Activated CD4-positive, alpha-beta T cell treated with anti-CD3 and anti-CD28 coated beads, Interleukin-2, amount 50 U/mL, for 4 hours (primary cell): Measurements from ENCODE around the gene CPEB3.
"Not testable (repeated sequence)": the region's sequence is repeated elsewhere in the genome, so short reads cannot be mapped to it uniquely, and the experiment has no call there.

Experiments
- DNase-seq, 2 experiments: peaks; one replicate each; pipeline ENCODE4 v3.0.0-alpha.2; 2020

CPEB3 gene

GRCh38 chr10:92290837-92291615 is at the start of gene CPEB3, which contains the start of gene MARCHF5:
Gene CPEB3, minus strand, starts transcription at chr10:92291078. Its CDS starts 50,728 bp downstream, at chr10:92240350.
Gene MARCHF5, plus strand, starts transcription at chr10:92291167. Its CDS starts 328 bp downstream, at chr10:92291495.
- DNase-seq: peak; percentile 84

DNA sequence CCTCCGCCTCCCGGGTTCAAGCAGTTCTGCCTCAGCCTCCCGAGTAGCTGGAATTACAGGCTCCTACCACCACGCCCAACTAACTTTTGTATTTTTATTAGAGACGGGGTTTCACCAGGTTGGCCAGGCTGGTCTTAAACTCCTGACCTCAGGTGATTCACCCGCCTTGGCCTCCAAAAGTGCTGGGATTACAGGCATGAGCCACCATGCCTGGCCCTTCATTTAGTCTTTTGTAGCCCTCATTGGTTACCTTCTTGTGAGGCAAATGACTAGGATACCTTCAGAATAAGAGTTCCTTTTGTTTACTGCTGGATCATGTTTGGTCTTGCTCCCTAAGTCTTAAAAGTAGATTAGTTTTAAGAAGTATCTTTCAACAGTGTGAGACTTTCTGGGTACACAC is 39.0 kb upstream of the CPEB3 start:
- not testable (repeated sequence) for DNase-seq

DNA sequence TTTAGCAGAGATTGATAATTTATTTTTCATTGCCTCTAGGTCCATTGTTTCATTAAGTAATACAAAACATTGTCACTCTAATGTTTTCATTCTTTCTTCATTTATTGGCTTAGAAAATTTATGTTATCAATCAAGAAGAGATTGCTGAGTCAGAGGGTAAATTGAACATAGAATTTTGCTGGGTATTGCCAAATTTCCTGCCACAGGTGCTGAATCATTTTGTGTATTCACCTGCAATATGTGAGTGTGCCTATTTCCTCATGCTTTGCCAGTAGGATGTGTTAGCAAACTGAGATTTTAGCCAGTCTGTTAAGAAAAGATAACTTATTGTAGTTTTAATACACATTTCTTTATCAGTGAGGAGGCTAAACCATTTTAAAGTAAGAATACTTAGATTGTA is 38.1 kb upstream of the CPEB3 start:
- no peak for DNase-seq

GRCh38 chr10:92327445-92328433 is 36.9 kb upstream of the CPEB3 start:
- no peak for DNase-seq

DNA sequence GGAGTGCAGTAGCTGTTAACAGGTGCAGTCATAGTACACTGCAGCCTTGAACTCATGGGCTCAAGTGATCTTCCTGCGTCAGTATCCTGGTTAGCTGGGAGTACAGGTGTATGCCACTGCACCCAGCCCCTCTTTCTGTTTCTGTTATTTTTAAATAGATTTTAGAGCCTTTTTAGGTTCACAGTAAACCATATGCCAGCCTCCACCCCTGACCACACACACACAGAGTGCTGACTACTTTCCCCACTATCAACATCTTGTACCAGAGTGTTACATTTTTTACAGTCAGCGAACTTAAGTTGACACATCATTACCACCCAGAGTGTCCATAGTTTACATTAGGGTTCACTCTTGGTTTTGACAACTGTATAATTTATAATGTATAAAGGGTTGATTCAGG is 32.2 kb upstream of the CPEB3 start:
- no peak for DNase-seq

- DNase-seq: no peak
Measured at GRCh38 chr10:92316610-92317009, 25.7 kb upstream of the CPEB3 start.

GRCh38 chr10:92313750-92314149 is 22.9 kb upstream of the CPEB3 start:
- DNase-seq: no peak

DNA sequence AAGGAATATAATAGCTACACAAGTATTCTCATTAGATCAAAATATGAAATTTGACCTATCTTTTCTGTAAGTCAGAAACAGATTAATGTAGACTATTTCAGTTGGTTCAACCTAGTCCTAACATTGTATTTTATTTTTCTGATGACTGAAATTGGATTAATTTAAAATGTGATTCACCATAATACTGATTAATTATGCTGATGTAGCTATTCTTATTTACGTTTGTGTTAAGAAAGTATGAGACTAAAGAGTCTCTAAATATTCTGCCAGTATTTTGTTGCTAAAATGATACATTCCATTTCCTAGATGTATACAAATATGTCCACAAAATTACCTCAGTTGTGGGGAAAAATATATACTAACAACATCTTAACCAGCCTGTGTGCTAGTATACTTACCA is 18.4 kb upstream of the CPEB3 start:
- DNase-seq: no peak

- no peak for DNase-seq
Measured at GRCh38 chr10:92305133-92306072, 14.5 kb upstream of the CPEB3 start.

DNA sequence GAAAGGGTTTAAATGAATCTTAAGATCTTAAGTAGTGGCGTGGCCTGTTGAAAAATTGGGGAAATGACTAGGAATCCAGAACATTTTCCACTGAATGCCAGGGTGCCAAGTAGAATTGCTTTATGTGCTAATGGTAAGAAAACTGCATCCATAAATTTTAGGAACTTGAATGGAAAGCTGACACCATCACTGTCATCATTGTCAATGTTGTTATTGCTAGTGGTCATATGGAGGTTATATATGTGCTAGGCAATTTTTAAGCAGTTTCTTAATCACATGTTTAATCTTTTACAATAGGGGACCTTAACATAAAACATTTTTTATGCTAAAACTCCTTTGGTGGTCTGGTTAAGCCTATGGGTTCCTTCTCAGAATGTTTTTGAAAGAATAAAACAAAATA is 13.2 kb upstream of the CPEB3 start:
- DNase-seq: no peak

- no peak for DNase-seq
Measured at GRCh38 chr10:92303096-92303495, 12.2 kb upstream of the CPEB3 start.

GRCh38 chr10:92298487-92298886 is 7.6 kb upstream of the CPEB3 start:
- no peak for DNase-seq

DNA sequence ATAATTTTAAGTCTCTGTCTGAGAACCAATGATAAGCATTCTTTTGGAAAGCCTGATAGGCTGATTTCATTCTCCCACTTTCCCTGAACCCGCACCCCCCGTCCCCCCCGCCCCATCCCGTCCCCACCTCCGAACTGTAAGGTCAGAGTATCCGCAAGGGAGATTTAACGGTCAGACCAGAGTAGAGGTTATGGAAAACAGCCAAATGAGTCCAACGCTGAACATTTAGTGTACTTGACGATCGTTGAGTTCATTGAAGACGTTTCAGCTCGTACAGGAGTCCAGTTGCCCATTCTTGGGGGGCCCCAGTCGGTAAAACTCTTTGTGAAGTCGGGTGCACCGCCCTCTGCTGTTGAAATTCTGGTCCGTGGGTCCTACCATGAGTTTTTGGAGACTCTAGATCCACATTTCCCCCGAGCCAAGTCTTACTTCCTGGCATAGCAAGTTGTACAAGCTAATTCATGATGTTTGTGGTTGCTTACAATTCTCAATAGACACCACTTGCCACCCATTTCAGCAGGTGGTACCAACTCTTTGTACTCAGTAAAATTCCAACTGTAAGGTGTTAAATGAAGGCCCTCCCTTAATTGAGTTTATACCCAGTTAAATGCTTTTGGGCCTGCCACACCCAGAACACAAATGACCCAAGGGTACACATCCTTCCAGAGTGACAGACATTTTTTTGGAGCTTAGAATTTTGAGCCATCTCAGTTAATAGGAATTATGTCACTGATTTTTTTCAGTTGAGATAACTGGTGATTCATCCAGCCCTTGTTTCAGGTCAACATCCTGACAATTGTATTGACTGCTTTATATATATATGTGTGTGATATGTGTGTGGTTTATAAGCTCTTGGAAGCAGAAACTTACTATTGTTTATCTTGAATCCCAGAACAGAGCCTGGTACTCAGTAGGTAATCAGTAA is 1.3 kb upstream of the CPEB3 start:
- DNase-seq: peak; percentile 15

DNA sequence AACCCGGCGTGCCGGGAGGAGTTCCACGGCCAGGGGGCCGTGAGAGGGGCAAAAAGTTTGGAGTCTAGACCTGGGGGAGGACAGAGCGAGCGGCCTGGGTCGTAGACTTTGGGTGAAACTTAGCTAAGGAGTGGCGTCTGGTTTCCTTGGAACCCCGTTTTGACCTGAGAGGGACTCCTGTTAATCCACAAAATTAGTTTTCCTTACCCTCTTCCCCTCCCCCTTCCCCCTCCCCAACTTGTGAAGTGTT is 663 bp upstream of the CPEB3 start:
- peak in 1 of 2 experiments; percentile 9 for DNase-seq

DNA sequence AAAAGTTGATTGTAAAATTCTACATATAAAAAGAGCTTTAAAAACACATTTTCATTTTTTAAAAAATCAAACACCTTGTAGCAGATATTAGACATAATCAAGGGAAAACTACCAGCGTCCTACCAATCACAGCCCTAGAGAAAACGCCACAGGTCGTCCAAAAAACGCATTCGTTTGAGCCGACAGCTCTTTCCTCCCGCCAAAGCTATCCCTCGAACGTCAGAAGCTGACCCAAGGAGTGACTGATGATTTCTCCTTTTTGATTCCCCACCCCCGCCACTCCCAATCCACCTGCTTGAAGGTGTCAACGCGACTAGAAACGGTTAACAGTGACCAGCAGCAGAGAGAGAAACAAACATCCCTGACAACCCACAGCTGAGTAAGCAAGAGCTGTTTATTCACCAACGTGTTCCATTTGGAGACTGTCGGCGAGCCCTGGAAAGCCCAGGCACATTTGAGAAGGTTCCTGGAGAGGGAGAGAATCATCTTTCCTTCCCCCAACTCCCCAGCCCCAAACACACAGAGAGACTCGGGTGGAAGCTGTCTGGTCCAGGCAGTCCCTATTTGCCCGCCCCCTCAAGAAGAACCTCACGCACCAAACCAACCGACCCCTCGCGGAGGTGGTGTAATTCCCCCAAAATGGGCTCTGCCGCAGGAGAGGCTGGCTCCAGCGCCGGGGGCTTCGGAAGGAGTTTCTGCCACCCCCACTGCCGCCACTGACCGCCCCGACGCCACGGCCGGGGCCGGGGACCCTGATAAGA is 622 bp downstream of the CPEB3 start:
- DNase-seq: peak; percentile 3 to 16

DNA sequence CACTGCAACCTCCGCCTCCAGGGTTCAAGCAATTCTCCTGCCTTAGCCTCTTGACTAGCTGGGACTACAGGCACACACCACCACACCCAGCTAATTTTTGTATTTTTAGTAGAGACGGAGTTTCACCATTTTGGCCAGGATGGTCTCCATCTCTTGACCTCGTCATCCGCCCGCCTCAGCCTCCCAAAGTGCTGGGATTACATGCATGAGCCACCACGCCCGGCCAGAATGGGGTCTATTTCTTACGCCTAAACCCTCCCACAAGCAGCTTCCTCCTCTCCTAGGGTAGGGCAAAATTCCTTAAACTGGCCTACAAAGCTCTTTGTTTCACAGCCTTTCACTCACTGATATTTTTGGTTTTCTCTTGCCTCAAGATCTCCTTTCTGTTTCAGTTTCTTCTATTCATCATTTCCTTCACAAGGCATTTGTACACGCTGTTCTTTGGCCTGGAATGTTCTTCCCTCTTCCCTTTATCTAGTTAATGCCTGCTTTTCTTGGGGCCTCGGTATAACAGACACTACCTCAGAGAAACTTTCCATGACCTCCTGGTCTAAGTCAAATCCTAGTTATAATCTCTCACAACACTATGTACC is 6.7 kb downstream of the CPEB3 start:
- DNase-seq: no peak

DNA sequence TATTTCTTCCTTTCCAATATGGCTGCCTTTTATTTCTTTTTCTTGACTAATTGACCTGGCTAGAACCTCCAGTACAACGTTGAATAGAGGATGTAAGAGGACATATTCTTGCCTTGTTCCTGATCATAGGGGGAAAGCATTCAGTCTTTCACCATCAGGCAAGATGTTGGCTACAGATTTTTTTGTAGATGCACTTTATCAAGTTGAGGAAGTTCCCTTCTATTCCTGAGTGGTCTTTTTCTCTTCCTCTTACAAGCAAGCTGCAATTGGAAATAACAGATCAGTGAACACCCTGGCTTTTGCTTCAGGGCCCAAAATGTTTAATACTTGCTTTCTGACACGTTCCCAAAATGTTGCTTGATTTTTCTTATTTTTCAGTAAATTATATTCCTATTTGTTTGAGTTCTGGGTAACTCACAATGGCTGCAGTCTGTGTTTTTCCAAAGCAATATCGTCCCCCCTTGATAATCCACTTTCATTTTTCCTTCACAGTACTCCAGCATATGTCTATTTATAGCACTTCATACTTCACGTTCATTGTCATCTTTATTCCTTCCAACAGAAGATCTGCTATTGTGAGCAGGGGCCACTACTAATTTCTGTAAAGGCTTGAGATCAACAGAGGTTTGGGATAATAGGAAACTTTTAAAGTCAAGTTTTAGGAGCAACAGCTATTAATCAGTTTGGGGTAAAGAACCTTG is 11.7 kb downstream of the CPEB3 start:
- no peak for DNase-seq

GRCh38 chr10:92274071-92274470 is 16.8 kb downstream of the CPEB3 start:
- DNase-seq: no peak

DNA sequence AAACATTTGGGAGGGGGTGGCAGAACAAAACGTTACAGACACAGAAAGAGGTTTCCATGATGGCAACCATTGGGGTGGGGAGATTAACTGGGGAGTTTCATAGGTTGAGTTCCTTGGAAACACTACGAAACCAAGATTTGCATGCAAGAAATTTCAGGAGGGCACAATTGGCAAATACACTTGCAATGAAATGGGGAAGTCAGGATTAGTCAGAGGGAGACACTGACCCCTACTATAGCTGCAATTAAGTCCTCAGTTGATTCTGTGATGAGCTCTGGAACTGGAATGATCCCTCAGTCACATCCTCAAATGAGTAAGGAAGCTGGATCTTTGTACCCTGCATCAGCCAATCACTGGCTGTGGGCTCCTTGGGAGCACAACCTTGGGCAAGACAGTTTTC is 22.1 kb downstream of the CPEB3 start:
- DNase-seq: no peak

DNA sequence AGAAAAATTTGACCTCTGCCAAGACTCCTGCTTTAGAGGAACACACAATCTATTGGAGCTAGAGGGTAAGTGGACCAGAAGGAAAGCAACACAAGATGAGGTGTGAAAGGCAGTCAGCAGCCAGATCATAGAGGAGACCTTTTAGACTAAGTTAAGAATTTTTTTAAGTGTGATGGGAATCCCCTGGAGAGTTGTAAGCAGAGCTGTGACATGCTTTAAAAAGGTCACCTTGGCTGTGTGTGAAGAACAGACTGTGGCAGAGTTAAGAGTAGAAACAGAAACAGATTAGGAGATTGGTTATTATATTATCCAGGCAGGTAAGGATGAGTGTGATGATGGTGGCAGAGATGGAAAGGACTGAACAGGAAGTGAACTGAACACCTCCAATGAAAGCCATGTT is 23.5 kb downstream of the CPEB3 start:
- no peak for DNase-seq
